Ovary (tissue), 9 donors: ENCODE results near the gene KIAA0825. TPM values are rescaled to one million over a fixed set of nuclear protein-coding genes. Genes with fewer than 3 reads are reported as not detected.

Experiments
- DNase-seq, 5 donors: peaks; one replicate each; pipeline ENCODE4 v3.0.0-alpha.2; 2019 to 2020
- H3K27ac ChIP-seq, 2 donors: fragments of 200-600 bp; one replicate each; pipeline versions ENCODE4 v1.5.1 to v1.8.0; 2019 to 2022
- H3K27me3 ChIP-seq: fragments of 200-600 bp; one replicate; pipeline ENCODE4 v1.8.0; 2022
- H3K36me3 ChIP-seq: fragments of 200-600 bp; sonication (generic); one replicate; pipeline ENCODE4 v1.5.1; 2019
- H3K4me1 ChIP-seq: one replicate; pipeline ENCODE4 v1.8.1; 2013; ENCODE audit warnings: mild to moderate bottlenecking, moderate library complexity; ENCODE audit not compliant: insufficient read depth
- H3K4me3 ChIP-seq: fragments of 200-600 bp; sonication (generic); one replicate; pipeline ENCODE4 v1.5.1; 2017
- H3K9me3 ChIP-seq, 2 donors: fragments of 200-600 bp in 1 of 2; sonication (generic) in 1 of 2; one replicate each; pipeline versions ENCODE4 v1.5.1 to v1.8.1; 2013 to 2019; ENCODE audit warnings: mild to moderate bottlenecking in 1 of 2, moderate library complexity in 1 of 2
- CTCF ChIP-seq, 3 donors: fragments of 450-650 bp in 2 of 3; fragments of 200-600 bp in 1 of 3; IDR thresholded peaks; one replicate each; pipeline versions ENCODE4 v1.5.1 to v1.8.0; 2016 to 2022; ENCODE audit warnings: antibody characterized with exemption in 3 of 3, mild to moderate bottlenecking in 1 of 3
- EP300 ChIP-seq: sonication (generic); formaldehyde crosslinking; IDR thresholded peaks from one replicate; pipeline ENCODE4 v1.6.1; 2017; ENCODE audit warnings: antibody characterized with exemption
- POLR2A ChIP-seq: fragments of 450-650 bp; IDR thresholded peaks from one replicate; pipeline ENCODE4 v1.6.1; 2017; ENCODE audit warnings: antibody characterized with exemption, mild to moderate bottlenecking, moderate library complexity
- WGBS, 3 donors: extraction: QIAGEN DNeasy Blood & Tissue Kit in 1 of 3; methylation state at CpG; one replicate each; pipeline versions ENCODE4 v1.1.5 to v1.1.7; 2013 to 2017; 5-methylcytosine and 5-hydroxymethylcytosine counted together
- intact Hi-C, 4 donors: fragments of 100-400 bp; cut with DNase I; formaldehyde crosslinking; loops; one replicate each; pipeline versions ENCODE4 v1.11.0 to v1.15.1; 2022 to 2023
- polyA plus RNA-seq, 2 donors: library from polyadenylated mRNA; stranded (reverse); fragments of 200-250 nt in 1 of 2; fragments of 350-450 nt in 1 of 2; fragmentation: Illumina TruSeq in 1 of 2; extraction: RNeasy Lipid Tissue Mini Kit (QIAGEN cat#74804) in 1 of 2; gene quantifications; one replicate each; pipeline ENCODE4 v1.2.3, GENCODE V29; 2013 to 2014
- total RNA-seq, 7 donors: library from RNA; depleted of rRNA in 2 of 7; stranded (reverse); fragments of >200 nt in 2 of 7; fragmentation: NEBNext Ultra II Directional in 3 of 7; extraction: Animal tissue kit (Norgen Biotek cat#: 25700) in 3 of 7; gene quantifications; one replicate each; pipeline versions ENCODE4 v1.1.0 to v1.2.4, GENCODE V29; 2016 to 2023
- donor health status: DM: no; HTN: no; CAD: no; lungs with moderate emphysema.
- donor health status: DM: no; HTN: no; CAD: no.
- donor health status: Bipolar disorder and iron deficiency.
- donor health status: DM: yes; HTN: yes; CAD: no.
- donor health status: DM: no; HTN: no; CAD: no.
- donor health status: DM: yes; HTN: yes; CAD: no.

Gene KIAA0825
- total and polyA plus RNA-seq, 9 donors = 0.70 to 12.4 (median 3.9) TPM

DNA sequence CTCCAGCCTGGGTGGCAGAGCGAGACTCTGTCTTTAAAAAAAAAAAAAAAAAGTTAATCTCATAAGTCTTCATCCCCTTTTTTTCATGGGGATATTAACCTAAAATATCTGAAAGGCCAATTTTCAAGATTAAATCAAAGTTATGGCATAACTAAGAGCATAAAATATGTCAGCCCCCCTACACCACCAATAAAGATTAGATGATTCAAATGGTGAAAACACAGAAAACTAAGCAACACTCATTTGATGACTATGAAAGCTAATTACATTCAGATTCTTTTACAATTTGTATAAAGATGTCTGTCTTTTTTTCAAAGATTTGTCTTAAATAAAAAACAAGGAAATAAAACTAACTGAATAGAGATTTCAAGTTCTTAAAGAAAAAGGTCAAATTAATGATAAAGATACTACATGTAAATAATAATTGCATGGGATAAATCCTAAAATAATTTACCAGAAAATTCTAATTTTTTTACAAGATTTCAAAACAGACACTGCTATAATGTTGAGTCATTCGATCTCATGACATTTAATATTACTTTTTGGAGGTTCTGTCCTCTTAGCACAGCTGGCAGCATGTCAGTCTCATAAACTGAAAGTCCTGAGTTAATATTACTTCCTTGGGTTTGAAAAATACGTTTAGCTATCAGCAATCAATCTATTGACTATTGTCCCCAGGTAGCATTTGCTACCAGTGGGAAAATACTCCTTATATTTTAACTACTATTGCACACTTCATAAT is 112.9 kb downstream of the KIAA0825 start:
- no peaks in the 10 kb centered on the region for H3K9me3 ChIP-seq
- H3K36me3 ChIP-seq = no peaks in the 10 kb centered on the region
- H3K4me1 ChIP-seq = no peaks in the 10 kb centered on the region
- no peak overlapping the region for H3K27ac ChIP-seq
- no peak overlapping the region for H3K4me3 ChIP-seq
- intact Hi-C loops = no loop called here
- no peak for TF ChIP-seq POLR2A
- no peak for TF ChIP-seq CTCF (IDR thresholded peaks at IDR 0.05)
- no peak for TF ChIP-seq EP300
- WGBS, 3 donors = 86 to 90% (median 88%) methylated on average over 3 of the region's 3 CpGs
- no peak for DNase-seq
- no peaks in the 10 kb centered on the region for H3K27me3 ChIP-seq

DNA sequence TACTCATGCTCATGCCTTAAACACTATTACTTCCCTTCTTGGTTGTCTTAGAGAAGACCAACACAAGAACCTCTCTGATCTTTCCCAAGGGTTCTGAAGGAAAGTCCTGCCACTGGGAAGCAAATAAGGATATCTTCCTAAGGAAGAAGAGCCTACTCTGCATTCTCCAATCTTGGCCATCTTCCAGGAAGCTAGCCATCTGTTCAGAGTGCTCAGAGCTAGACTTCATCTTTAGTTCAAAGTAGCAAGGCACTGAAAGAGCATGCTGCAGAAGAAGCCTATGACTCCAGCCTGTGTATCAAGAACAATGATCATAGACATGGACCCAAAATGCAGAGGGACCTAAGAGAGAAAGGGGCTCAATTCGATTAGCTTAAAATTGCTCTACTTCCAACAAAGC is 114.7 kb downstream of the KIAA0825 start:
- WGBS, 3 donors = 95 to 96% (median 96%) methylated on average over 1 of the region's 1 CpG
- H3K9me3 ChIP-seq = no peaks in the 10 kb centered on the region
- H3K27me3 ChIP-seq = no peaks in the 10 kb centered on the region
- TF ChIP-seq POLR2A = no peak
- no peak for TF ChIP-seq CTCF (IDR thresholded peaks at IDR 0.05)
- no peak for TF ChIP-seq EP300
- no peak overlapping the region for H3K27ac ChIP-seq
- intact Hi-C loops = loop anchor here in 1 of 4 donors (5.0 kb wide), 1 partner anchor 1776 kb away; no protein-coding TSS in a partner anchor
- H3K36me3 ChIP-seq = no peaks in the 10 kb centered on the region
- H3K4me3 ChIP-seq = no peak overlapping the region
- H3K4me1 ChIP-seq = no peaks in the 10 kb centered on the region
- no peak for DNase-seq

GRCh38 chr5:94501365-94501764 is 117.0 kb downstream of the KIAA0825 start:
- WGBS, 3 donors = 92 to 97% (median 97%) methylated on average over 1 of the region's 1 CpG
- H3K9me3 ChIP-seq = no peaks in the 10 kb centered on the region
- intact Hi-C loops = loop anchor here in 1 of 4 donors (5.0 kb wide), 1 partner anchor 1774 kb away; no protein-coding TSS in a partner anchor
- H3K27ac ChIP-seq = no peak overlapping the region
- H3K4me3 ChIP-seq = no peak overlapping the region
- no peaks in the 10 kb centered on the region for H3K27me3 ChIP-seq
- H3K4me1 ChIP-seq = no peaks in the 10 kb centered on the region
- no peak for TF ChIP-seq CTCF (IDR thresholded peaks at IDR 0.05)
- TF ChIP-seq EP300 = no peak
- no peak for TF ChIP-seq POLR2A
- no peaks in the 10 kb centered on the region for H3K36me3 ChIP-seq
- DNase-seq = no peak

- no peaks in the 10 kb centered on the region for H3K4me1 ChIP-seq
- H3K36me3 ChIP-seq = no peaks in the 10 kb centered on the region
- no peaks in the 10 kb centered on the region for H3K27me3 ChIP-seq
- TF ChIP-seq CTCF (IDR thresholded peaks at IDR 0.05) = no peak
- TF ChIP-seq POLR2A = no peak
- TF ChIP-seq EP300 = no peak
- no peak overlapping the region for H3K4me3 ChIP-seq
- H3K9me3 ChIP-seq = no peaks in the 10 kb centered on the region
- no peak overlapping the region for H3K27ac ChIP-seq
- intact Hi-C loops = loop anchor here in 1 of 4 donors (5.0 kb wide), 1 partner anchor 1773 kb away; no protein-coding TSS in a partner anchor
- no peak for DNase-seq
- 98 to 99% (median 98%) methylated on average over 3 of the region's 3 CpGs for WGBS, 3 donors
Measured at GRCh38 chr5:94499806-94500205, 118.6 kb downstream of the KIAA0825 start.
